ENCODE data around the gene CLIP1. TPM values are rescaled to one million over a fixed set of nuclear protein-coding genes. Genes with fewer than 3 reads are reported as not detected.

CLIP1 gene
- polyA plus RNA-seq, 3 donors = 6.7 to 50.9 (median 12.9) TPM

GRCh38 chr12:122454250-122454721, 31.8 kb upstream of the CLIP1 start:
- peak overlapping the region in 1 of 2 donors; percentile 61 for H3K27ac ChIP-seq (ENCODE audit: low read depth in 1 of 2, low read length in 2 of 2)

GRCh38 chr12:122452701-122453285, 30.3 kb upstream of the CLIP1 start:
- no peak for TF ChIP-seq CTCF (IDR thresholded peaks at IDR 0.05)
- Histone ChIP-seq H4K20me1 (ENCODE audit: insufficient read depth, low read length) (no peaks in the 10 kb centered on the region), H3K9ac (ENCODE audit: insufficient read depth, low read length, poor library complexity, severe bottlenecking) (no peak overlapping the region), H2AFZ (ENCODE audit: insufficient read depth, low read depth, low read length, poor library complexity, severe bottlenecking) (peak overlapping the region; percentile 9), H3K9me3 (replicated peaks in 1 of 2; ENCODE audit: control insufficient read depth in 1 of 2, insufficient read depth in 1 of 2, low read length in 2 of 2) (no peaks in the 10 kb centered on the region), H3K27me3 (ENCODE audit: control insufficient read depth in 2 of 2, insufficient read depth in 2 of 2, low read length in 2 of 2) (no peaks in the 10 kb centered on the region), H3K4me1 (ENCODE audit: control insufficient read depth in 1 of 2, insufficient read depth in 2 of 2, low read length in 2 of 2) (peaks cover 21 to 25% of the 10 kb centered on the region in 2 donors), H3K36me3 (replicated peaks in 1 of 2; ENCODE audit: control insufficient read depth in 1 of 2, insufficient read depth in 2 of 2, low read length in 2 of 2) (no peaks in the 10 kb centered on the region), H3K4me3 (replicated peaks in 1 of 3; ENCODE audit: low read depth in 2 of 3, low read length in 3 of 3) (no peak overlapping the region), H3K79me2 (ENCODE audit: insufficient read depth, low read length) (no peaks in the 10 kb centered on the region), H3K27ac (ENCODE audit: low read depth in 1 of 2, low read length in 2 of 2) (peak overlapping the region in 1 of 2 donors; percentile 61), H3K4me2 (replicated peaks; ENCODE audit: extremely low read depth, low read length, poor library complexity, severe bottlenecking) (no peak overlapping the region)
- peaks cover 0 to 4% (median 0%) of the 10 kb centered on the region in 7 donors for H3K9me3 Mint-ChIP-seq
- DNase-seq = no peak
- peaks cover 30% of the 10 kb centered on the region for H3K4me1 Mint-ChIP-seq
- no peak overlapping the region for H3K4me3 Mint-ChIP-seq
- intact Hi-C loops (cut with micrococcal nuclease) = no loop called here
- 97% methylated on average over 5 of the region's 11 CpGs for WGBS (ENCODE audit: insufficient coverage)
- no peaks in the 10 kb centered on the region for H3K36me3 Mint-ChIP-seq
- peak overlapping the region; percentile 44 to 92 (median 86) for H3K27ac Mint-ChIP-seq
- H3K27me3 Mint-ChIP-seq (ENCODE audit: low read depth in 3 of 3) = peaks cover 0 to 4% (median 2%) of the 10 kb centered on the region in 3 donors

More at GRCh38 chr12:122454250-122454721, 31.8 kb upstream of the CLIP1 start:
- Mint-ChIP-seq H3K36me3 (no peaks in the 10 kb centered on the region), H3K27ac (peak overlapping the region in 6 of 7 donors; percentile 80 to 90 (median 86)), H3K4me1 (peaks cover 28% of the 10 kb centered on the region), H3K27me3 (ENCODE audit: low read depth in 3 of 3) (peaks cover 0 to 4% (median 2%) of the 10 kb centered on the region in 3 donors), H3K4me3 (no peak overlapping the region), H3K9me3 (peaks cover 0 to 4% (median 0%) of the 10 kb centered on the region in 7 donors)
- no peaks in the 10 kb centered on the region for H4K20me1 ChIP-seq (ENCODE audit: insufficient read depth, low read length)
- H3K79me2 ChIP-seq (ENCODE audit: insufficient read depth, low read length) = no peaks in the 10 kb centered on the region
- peak overlapping the region in 1 of 3 experiments; percentile 15 for H3K4me3 ChIP-seq (replicated peaks in 1 of 3; ENCODE audit: low read depth in 2 of 3, low read length in 3 of 3)
- H3K9ac ChIP-seq (ENCODE audit: insufficient read depth, low read length, poor library complexity, severe bottlenecking) = no peak overlapping the region
- H2AFZ ChIP-seq (ENCODE audit: insufficient read depth, low read depth, low read length, poor library complexity, severe bottlenecking) = peak overlapping the region; percentile 78
- no peaks in the 10 kb centered on the region for H3K36me3 ChIP-seq (replicated peaks in 1 of 2; ENCODE audit: control insufficient read depth in 1 of 2, insufficient read depth in 2 of 2, low read length in 2 of 2)
- no peak overlapping the region for H3K4me2 ChIP-seq (replicated peaks; ENCODE audit: extremely low read depth, low read length, poor library complexity, severe bottlenecking)
- H3K27me3 ChIP-seq (ENCODE audit: control insufficient read depth in 2 of 2, insufficient read depth in 2 of 2, low read length in 2 of 2) = no peaks in the 10 kb centered on the region
- peaks cover 19 to 24% of the 10 kb centered on the region in 2 donors for H3K4me1 ChIP-seq (ENCODE audit: control insufficient read depth in 1 of 2, insufficient read depth in 2 of 2, low read length in 2 of 2)
- H3K9me3 ChIP-seq (replicated peaks in 1 of 2; ENCODE audit: control insufficient read depth in 1 of 2, insufficient read depth in 1 of 2, low read length in 2 of 2) = no peaks in the 10 kb centered on the region
- TF ChIP-seq CTCF (IDR thresholded peaks at IDR 0.05) = no peak
- intact Hi-C loops (cut with micrococcal nuclease) = no loop called here
- WGBS (ENCODE audit: insufficient coverage) = 98% methylated on average over 7 of the region's 12 CpGs
- DNase-seq = no peak
